Erythroblast (primary cell): ENCODE data around the gene CKMT2.

Experiments used
- GATA1 ChIP-seq: IDR thresholded peaks from 2 replicates; pipeline ENCODE4 v1.6.1; 2011; ENCODE audit warnings: low read depth, mild to moderate bottlenecking, control low read depth, low read length, moderate library complexity
- POLR2A ChIP-seq: IDR thresholded peaks from 2 replicates; pipeline ENCODE4 v1.6.1; 2011; ENCODE audit warnings: mild to moderate bottlenecking, low read length

- TF ChIP-seq POLR2A = no peak
- TF ChIP-seq GATA1 = no peak
These were observed 18.8 kb downstream of the CKMT2 start for GRCh38 chr5:81251922-81252321.
